GM13977 (cell line): ENCODE measurements around the gene GTF3C5.

Source experiments
- DNase-seq: peaks from one replicate; pipeline ENCODE4 v3.0.0; 2012; ENCODE audit warnings: low spot score
- in situ Hi-C: fragments of 300-500 bp; cut with MboI; formaldehyde crosslinking; loops from one replicate; pipeline ENCODE4 v1.12.0; 2022; ENCODE audit warnings: low sequenced_read_pairs, low pct_unique_long_range_greater_than_20kb, mixed read lengths, inconsistent platforms; ENCODE audit not compliant: unreplicated experiment
- TF ChIP-seq, protein P1 (sequence below): IDR thresholded peaks from 2 replicates; pipeline ENCODE4 v1.5.1; 2012; ENCODE audit warnings: mild to moderate bottlenecking, control low read depth; ENCODE audit not compliant: insufficient read depth; ENCODE audit errors: extremely low read depth, missing control alignments

GTF3C5 gene

GRCh38 chr9:133086894-133087293 is 56.1 kb downstream of the GTF3C5 start:
- no peak for DNase-seq
- TF ChIP-seq, protein P1, sequence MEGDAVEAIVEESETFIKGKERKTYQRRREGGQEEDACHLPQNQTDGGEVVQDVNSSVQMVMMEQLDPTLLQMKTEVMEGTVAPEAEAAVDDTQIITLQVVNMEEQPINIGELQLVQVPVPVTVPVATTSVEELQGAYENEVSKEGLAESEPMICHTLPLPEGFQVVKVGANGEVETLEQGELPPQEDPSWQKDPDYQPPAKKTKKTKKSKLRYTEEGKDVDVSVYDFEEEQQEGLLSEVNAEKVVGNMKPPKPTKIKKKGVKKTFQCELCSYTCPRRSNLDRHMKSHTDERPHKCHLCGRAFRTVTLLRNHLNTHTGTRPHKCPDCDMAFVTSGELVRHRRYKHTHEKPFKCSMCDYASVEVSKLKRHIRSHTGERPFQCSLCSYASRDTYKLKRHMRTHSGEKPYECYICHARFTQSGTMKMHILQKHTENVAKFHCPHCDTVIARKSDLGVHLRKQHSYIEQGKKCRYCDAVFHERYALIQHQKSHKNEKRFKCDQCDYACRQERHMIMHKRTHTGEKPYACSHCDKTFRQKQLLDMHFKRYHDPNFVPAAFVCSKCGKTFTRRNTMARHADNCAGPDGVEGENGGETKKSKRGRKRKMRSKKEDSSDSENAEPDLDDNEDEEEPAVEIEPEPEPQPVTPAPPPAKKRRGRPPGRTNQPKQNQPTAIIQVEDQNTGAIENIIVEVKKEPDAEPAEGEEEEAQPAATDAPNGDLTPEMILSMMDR = no peak
- in situ Hi-C loops = no loop called here

DNA sequence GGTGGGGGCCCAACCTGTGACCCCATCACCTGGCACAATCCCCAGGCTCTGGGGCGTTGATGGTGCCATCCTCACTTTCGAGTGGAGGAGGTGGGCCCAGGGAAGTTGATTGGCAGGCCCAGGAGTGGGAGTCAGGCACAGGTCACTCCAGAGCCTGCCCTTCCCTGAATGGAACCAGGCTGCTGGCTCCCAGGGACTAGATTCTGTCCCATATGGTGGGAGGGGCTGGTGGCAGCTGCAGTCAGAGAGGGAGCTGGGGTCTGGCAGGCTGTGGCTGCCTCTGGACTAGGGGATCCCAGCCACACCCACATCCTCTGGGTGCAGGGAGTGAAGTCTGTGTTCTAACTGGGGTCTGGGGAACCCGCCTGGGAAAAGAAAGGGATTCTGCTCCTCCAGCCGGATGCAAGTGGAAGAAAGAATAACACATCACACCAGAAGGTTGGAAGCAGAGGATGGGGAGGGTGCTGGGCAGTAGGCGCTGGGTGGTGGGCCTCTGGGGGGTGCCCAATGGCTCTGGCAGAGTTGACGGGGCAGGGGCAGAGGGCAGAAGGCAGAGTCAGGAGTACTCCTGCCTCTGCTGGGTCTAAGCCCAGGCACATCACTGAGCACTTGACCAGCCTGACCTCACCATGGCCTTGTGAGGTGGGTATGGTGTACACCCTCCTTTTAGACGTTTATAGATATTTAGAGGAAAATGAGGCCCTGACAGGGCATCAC is 56.8 kb downstream of the GTF3C5 start:
- TF ChIP-seq, protein P1 = no peak
- no peak for DNase-seq
- in situ Hi-C loops = no loop called here

DNA sequence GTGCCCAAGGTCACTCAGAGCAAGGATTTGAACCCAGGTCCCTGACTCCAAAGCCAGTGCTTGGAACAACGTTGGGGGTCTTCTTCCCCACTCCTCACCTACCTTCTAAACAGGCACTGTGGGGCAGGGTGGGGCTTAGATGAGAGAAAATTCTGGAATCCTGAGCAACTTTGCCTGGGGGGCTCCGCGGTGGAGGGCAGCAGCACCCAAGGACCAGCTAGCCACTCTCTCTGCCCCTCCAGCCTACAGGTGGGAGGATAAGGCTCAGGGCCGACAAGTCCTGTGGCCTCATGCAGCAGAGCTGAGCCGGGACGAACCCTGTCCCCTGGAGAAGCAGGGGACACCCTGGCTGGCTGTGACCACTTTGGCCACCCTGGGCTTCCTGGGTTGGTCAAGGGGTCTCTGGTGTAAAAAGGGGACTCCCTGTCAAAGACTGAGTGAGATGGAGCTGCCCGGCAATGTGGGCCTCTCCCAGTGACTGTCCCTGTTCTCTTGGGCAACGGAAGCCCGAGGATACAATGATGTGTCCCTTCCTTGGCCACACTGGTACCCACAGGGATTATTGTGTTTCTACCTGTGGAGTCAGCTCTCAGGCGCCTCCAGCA is 57.5 kb downstream of the GTF3C5 start:
- TF ChIP-seq, protein P1 = no peak
- no peak for DNase-seq
- in situ Hi-C loops = no loop called here

- in situ Hi-C loops = no loop called here
- TF ChIP-seq, protein P1 = no peak
- DNase-seq = no peak
These were observed 58.0 kb downstream of the GTF3C5 start for GRCh38 chr9:133088756-133089155.

DNA sequence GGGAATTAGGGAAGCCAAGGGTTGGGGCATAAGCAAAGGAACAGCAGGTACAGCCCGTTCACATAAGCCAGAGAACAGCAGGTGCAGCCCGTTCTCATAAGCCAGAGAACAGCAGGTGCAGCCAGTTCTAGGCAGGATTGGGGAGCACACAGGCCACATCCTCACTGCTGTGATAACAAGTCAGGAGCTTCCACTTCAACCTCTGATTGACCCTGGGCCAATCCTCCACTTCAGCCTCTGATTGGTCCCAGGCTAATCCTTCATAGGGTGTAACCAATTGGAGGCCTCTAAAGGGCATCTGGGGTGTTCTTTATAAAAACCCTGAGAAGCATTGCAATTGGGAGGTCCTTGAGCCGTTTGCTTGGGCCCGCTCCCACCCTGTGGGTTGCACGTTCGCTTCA is 58.5 kb downstream of the GTF3C5 start:
- TF ChIP-seq, protein P1 = no peak
- in situ Hi-C loops = no loop called here
- DNase-seq = no peak

DNA sequence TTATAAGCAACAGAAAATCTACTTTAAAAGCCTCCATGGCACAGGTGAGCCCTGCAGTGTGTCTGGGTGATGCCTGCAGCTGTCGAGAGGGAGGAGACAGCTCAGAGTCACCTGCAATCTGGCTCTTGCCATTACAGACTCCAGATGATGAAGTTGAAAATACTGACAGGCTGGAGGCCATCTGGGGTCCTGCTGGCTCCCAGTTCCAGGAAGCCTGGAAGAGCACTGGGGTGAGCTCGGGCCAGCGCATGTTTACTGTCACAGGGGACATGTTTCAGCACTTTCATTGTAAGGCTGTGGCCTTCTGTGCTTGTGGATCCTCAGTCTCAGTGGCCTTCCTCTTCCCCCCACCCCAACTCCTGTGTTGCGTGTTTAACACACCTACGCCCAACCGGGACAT is 59.4 kb downstream of the GTF3C5 start:
- DNase-seq = no peak
- in situ Hi-C loops = loop anchor here (10.0 kb wide), 1 partner anchor 55 kb away; no protein-coding TSS in a partner anchor

More for the DNA sequence above, 59.4 kb downstream of the GTF3C5 start:
- TF ChIP-seq, protein P1 = no peak
